Thymus (tissue), 14 donors: Measurements from ENCODE around the gene STEAP1B. TPM values are rescaled to one million over a fixed set of nuclear protein-coding genes. Genes with fewer than 3 reads are reported as not detected.
"Not testable (repeated sequence)": the region's sequence is repeated elsewhere in the genome, so short reads cannot be mapped to it uniquely, and the experiment has no call there.

Experiments
- DNase-seq, 9 donors: peaks; one replicate each; pipeline ENCODE4 v3.0.0-alpha.2; 2013; ENCODE audit warnings: low spot score in 9 of 9, low read depth in 6 of 9, missing footprints in 1 of 9
- H3K27ac ChIP-seq, 2 donors: one replicate each; pipeline ENCODE4 v1.5.1; 2013; ENCODE audit warnings: control low read depth in 1 of 2, low read depth in 1 of 2, low read length in 1 of 2, mild to moderate bottlenecking in 1 of 2, moderate library complexity in 1 of 2
- H3K27me3 ChIP-seq, 2 donors: one replicate each; pipeline ENCODE4 v1.5.1; 2013; ENCODE audit warnings: low read length in 1 of 2; ENCODE audit not compliant: control insufficient read depth in 2 of 2, insufficient read depth in 1 of 2
- H3K36me3 ChIP-seq, 2 donors: one replicate each; pipeline ENCODE4 v1.5.1; 2013; ENCODE audit warnings: low read length in 1 of 2, mild to moderate bottlenecking in 1 of 2, moderate library complexity in 1 of 2; ENCODE audit not compliant: control insufficient read depth in 2 of 2, insufficient read depth in 2 of 2
- H3K4me1 ChIP-seq, 2 donors: one replicate each; pipeline ENCODE4 v1.5.1; 2013; ENCODE audit warnings: low read length in 2 of 2; ENCODE audit not compliant: control insufficient read depth in 2 of 2, insufficient read depth in 2 of 2
- H3K4me3 ChIP-seq, 2 donors: one replicate each; pipeline ENCODE4 v1.5.1; 2013; ENCODE audit warnings: low read length in 2 of 2, control low read depth in 1 of 2, mild to moderate bottlenecking in 1 of 2
- H3K9me3 ChIP-seq, 2 donors: one replicate each; pipeline ENCODE4 v1.5.1; 2013; ENCODE audit warnings: low read length in 1 of 2, mild to moderate bottlenecking in 1 of 2; ENCODE audit not compliant: control insufficient read depth in 2 of 2, insufficient read depth in 1 of 2
- WGBS: extraction: QIAGEN DNeasy Blood & Tissue Kit; methylation state at CpG from one replicate; pipeline ENCODE4 v1.1.7; 2013; 5-methylcytosine and 5-hydroxymethylcytosine counted together
- long read RNA-seq, 10 donors: transcript quantifications; one replicate each; lab custom pipeline, GENCODE V29; 2026
- polyA plus RNA-seq: library from polyadenylated mRNA; stranded (reverse); fragments of 200-250 nt; gene quantifications from one replicate; pipeline ENCODE4 v1.2.3, GENCODE V29; 2013
- total RNA-seq: library from RNA; stranded (reverse); fragments of 120-200 nt; gene quantifications from one replicate; pipeline ENCODE4 v1.2.4, GENCODE V29; 2013
- donor health status: healthy.

Gene STEAP1B
- total RNA-seq (1.4 TPM), polyA plus RNA-seq (0.80 TPM)
- long read RNA-seq, donor 1 = 0 reads
- long read RNA-seq, donor 2 = 0 reads
- long read RNA-seq, donor 3 = 0 reads
- long read RNA-seq, donor 4 = 0 reads
- long read RNA-seq, donor 5 = 0 reads
- long read RNA-seq, donor 6 = 0 reads
- long read RNA-seq, donor 7, partial matches to known transcripts = 0 of 1 reads
- long read RNA-seq, donor 7, other reads (novel, unspliced or antisense) = 0 of 1 reads
- long read RNA-seq, donor 8 = 0 reads
- long read RNA-seq, donor 9 = 0 reads
- long read RNA-seq, donor 10 = 0 reads

DNA sequence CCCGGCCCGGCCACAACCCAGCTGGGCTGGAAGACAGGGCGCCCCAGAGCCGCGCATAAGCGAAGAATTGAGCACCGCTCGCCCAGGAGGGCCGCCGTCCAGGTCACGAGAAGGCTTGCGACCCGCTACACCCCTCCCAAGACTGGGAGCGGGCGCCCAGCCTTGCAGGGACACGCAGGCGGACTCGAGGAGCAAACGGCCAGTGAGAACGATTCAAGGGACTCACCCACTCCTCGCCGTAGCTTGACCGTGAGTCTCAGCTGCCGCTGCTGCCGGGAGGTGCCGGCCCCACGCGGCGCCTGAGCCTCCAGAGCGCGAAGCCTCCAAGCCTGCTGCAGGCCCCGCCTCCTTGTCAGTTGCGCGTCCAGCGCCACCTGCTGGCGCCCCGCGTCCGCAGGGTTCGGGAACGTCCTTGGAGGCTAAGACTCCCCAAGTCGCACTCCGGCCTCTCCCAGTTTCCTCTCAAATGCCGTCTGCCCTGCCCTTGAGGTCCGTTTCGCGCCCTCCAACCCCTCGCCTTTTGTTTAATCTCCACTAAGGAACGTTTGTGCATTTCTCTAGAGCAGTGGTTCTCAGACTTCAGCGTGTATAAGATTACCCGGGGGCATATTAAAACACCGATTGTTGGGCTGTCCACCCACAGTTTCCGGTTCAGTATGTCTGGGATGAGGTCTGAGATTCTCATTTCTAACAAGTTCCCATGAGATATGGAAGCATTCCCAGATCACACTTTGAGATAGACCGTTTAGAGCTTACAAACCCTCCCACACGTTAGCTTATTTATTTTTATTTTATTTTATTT, at the start of gene STEAP1B:
Gene STEAP1B (minus strand): TSS at position 301 of the 802 bp plus-strand sequence. CDS start 5,333 bp downstream, outside the sequence.
- H3K36me3 ChIP-seq, H3K9me3 ChIP-seq, H3K27ac ChIP-seq, H3K4me1 ChIP-seq, H3K27me3 ChIP-seq: not testable (repeated sequence)
- 11% methylated on average over 55 of the region's 55 CpGs for WGBS
- H3K4me3 ChIP-seq = peak within 1 kb of the TSS; percentile 39 to 50
- DNase-seq = peak; percentile 72 to 95 (median 85)

DNA sequence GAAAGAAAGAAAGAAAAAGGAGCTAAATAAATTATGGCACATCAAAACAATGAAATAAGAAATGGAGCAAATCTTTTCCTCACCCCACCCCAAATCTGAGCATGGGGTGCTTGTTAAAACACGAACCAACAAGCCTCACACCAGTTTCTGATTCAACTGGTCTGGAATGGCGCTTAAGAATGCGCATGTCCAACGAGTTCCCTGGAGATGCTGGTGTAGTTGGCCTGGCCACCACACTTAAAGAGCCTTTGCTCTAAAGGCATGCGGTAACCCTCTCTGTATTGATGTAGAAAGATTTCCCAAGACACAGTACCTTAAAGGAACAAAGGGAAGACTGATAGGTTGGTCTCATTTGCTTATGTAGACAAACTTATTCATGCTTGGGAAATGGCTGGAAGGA, 49.1 kb upstream of the STEAP1B start:
- DNase-seq = no peak
- Histone ChIP-seq H3K4me1 (peaks cover 0 to 9% of the 10 kb centered on the region in 2 donors), H3K36me3 (no peaks in the 10 kb centered on the region), H3K27ac (no peak overlapping the region), H3K27me3 (peaks cover 25 to 47% of the 10 kb centered on the region in 2 donors), H3K4me3 (no peak overlapping the region), H3K9me3 (peaks cover 0 to 3% of the 10 kb centered on the region in 2 donors)
- WGBS = 94% methylated on average over 5 of the region's 5 CpGs

DNA sequence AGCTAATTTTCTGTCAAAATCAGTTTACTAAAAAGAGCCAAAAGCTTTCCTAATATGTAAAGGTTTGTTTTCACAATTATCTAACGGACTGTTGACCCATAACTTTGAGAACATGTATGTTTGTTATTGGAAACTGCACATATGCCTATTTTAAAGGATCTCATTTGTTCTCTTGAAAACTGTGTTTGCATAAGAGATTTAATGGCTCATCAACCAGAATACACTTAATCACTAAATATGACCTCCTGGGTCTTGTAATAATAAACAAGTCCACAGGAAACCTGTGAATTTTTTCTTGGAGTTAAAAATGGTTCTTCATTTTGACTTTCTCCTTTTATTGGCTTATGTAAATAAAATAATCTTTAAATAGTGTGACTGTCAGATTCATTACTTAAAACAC, 48.3 kb upstream of the STEAP1B start:
- H3K36me3 ChIP-seq = no peaks in the 10 kb centered on the region
- H3K27me3 ChIP-seq = peaks cover 25 to 43% of the 10 kb centered on the region in 2 donors
- H3K4me3 ChIP-seq = no peak overlapping the region
- peaks cover 0 to 9% of the 10 kb centered on the region in 2 donors for H3K4me1 ChIP-seq
- peaks cover 0 to 3% of the 10 kb centered on the region in 2 donors for H3K9me3 ChIP-seq
- DNase-seq = no peak
- no peak overlapping the region for H3K27ac ChIP-seq
- 99% methylated on average over 1 of the region's 1 CpG for WGBS

DNA sequence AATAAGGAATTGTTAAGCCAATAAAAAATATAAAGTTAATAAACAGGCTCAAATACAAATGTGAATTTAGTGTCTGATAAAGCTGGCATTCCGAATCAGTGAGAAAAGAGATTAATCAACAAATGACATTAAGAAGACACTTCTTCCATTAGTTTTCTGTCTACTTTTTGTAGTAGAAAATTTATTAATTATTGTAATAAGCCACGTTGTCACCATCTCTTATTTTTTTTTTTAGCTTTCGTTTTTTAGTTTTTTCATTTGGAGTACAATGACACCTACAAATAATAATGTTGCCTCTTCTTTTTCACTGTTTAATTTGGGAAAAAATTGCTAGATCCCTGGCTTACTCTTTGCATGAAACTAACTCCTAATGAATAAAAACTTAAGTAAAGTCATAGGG, 46.8 kb upstream of the STEAP1B start:
- Histone ChIP-seq H3K27me3 (peaks cover 25 to 36% of the 10 kb centered on the region in 2 donors), H3K36me3 (no peaks in the 10 kb centered on the region), H3K9me3 (peaks cover 0 to 3% of the 10 kb centered on the region in 2 donors), H3K4me1 (peaks cover 0 to 9% of the 10 kb centered on the region in 2 donors), H3K4me3 (no peak overlapping the region), H3K27ac (no peak overlapping the region)
- WGBS = 91% methylated on average over 3 of the region's 3 CpGs
- no peak for DNase-seq

DNA sequence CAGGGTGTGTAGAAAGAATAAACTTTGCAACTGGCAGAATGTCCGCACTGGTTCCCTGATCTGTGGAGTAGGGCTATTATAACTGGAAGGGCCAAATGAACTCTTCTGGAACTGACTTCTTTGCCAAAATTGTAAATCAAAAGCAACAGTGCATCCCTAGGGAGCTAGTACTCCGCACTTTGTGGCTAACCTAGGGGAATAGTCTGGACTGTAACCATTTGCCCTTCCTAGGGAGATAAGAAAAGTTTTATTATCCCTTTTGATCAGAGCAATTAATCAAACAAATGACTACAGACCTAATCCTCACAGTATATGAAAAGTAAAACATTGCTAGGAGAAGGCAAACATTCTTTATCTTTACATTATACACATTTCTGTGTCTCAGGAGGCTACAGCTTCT, 45.5 kb upstream of the STEAP1B start:
- WGBS = 93% methylated on average over 2 of the region's 2 CpGs
- no peaks in the 10 kb centered on the region for H3K36me3 ChIP-seq
- no peak for DNase-seq
- H3K4me1 ChIP-seq = peaks cover 0 to 9% of the 10 kb centered on the region in 2 donors
- peaks cover 0 to 3% of the 10 kb centered on the region in 2 donors for H3K9me3 ChIP-seq
- peaks cover 14 to 25% of the 10 kb centered on the region in 2 donors for H3K27me3 ChIP-seq
- no peak overlapping the region for H3K4me3 ChIP-seq
- no peak overlapping the region for H3K27ac ChIP-seq

DNA sequence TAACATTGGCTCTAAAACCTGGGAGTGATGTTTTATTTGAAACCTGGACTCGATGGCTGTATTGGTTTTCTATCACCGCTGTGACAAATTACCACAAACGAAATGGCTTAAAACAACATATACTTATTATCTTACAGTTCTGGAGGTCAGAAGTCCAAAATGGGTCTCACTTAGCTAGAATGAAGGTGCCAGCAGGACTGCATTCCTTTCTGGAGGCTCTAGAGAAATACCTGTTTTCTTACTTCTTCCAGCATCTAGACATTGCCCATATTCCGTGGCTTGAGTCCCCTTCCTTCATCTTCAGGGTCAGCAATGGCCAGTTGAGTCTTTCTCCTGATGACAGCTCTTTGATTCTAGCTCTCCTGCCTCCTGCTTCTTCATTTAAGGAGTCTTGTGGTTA, 44.3 kb upstream of the STEAP1B start:
- Histone ChIP-seq H3K27me3 (peaks cover 3 to 12% of the 10 kb centered on the region in 2 donors), H3K36me3 (no peaks in the 10 kb centered on the region), H3K4me3 (no peak overlapping the region), H3K9me3 (no peaks in the 10 kb centered on the region), H3K27ac (no peak overlapping the region), H3K4me1 (no peaks in the 10 kb centered on the region)
- WGBS = 98% methylated on average over 4 of the region's 4 CpGs
- DNase-seq = no peak

DNA sequence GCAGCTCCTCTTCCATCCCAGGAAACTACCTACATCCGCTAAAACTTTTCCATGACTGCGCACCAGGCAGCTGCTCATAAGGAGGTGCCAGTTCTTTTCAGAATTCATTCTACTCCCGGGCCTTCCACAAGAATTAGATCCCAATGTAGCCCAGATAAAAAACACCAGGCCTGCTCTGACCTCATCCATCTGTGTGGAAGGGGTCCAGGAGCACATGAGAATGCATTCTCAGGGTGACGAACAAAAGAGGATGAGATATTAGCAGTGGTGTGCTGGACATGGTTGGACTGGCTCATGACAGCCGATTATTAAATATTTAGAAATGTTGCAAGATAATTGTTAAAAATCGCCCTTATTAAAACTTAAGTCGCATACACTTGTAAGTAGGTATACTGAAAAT, 43.2 kb upstream of the STEAP1B start:
- Histone ChIP-seq H3K27me3 (peaks cover 0 to 4% of the 10 kb centered on the region in 2 donors), H3K9me3 (no peaks in the 10 kb centered on the region), H3K4me1 (no peaks in the 10 kb centered on the region), H3K27ac (no peak overlapping the region), H3K4me3 (no peak overlapping the region), H3K36me3 (no peaks in the 10 kb centered on the region)
- no peak for DNase-seq
- WGBS = 97% methylated on average over 7 of the region's 7 CpGs

DNA sequence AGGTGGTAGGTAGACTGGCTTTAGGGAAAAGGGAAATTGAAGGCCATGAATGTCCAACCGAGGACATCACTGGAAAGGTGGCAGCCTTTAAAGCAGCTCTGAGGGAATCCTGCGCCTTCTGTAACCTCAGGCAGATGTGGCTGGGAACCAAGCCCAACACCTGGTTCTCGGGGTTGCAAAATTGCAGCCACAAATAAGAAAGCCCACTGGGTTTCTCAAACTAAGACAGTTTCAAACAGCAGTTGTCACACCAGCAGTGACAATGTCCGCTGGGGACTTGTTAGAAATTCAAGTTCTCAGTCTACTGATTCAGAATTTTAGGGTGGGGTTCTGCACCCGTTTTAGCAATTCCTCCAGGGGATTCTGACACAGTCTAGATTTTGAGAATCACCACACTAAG, 42.7 kb upstream of the STEAP1B start:
- Histone ChIP-seq H3K4me3 (no peak overlapping the region), H3K9me3 (no peaks in the 10 kb centered on the region), H3K27me3 (peaks cover 0 to 4% of the 10 kb centered on the region in 2 donors), H3K27ac (no peak overlapping the region), H3K36me3 (no peaks in the 10 kb centered on the region), H3K4me1 (no peaks in the 10 kb centered on the region)
- WGBS = 90% methylated on average over 5 of the region's 5 CpGs
- no peak for DNase-seq

DNA sequence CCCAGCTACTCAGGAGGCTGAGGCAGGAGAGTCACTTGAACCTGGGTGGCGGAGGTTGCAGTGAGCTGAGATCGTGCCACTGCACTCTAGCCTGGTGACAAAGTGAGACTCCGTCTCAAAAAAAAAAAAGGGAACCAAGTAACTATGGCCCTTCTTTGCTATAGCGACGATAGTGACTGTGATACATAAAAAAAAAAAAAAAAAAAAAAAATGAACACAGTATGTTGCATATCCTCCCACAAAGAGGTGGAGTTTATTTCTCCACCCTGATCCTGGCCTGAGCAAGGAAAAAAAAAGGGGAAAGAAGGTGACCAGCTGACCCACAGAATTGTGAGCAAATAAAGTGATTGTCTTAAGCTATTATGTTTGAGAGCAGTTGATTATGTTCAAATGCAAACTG, 42.3 kb upstream of the STEAP1B start:
- Histone ChIP-seq H3K27me3 (peaks cover 0 to 2% of the 10 kb centered on the region in 2 donors), H3K27ac (no peak overlapping the region), H3K36me3 (no peaks in the 10 kb centered on the region), H3K4me1 (no peaks in the 10 kb centered on the region), H3K4me3 (no peak overlapping the region), H3K9me3 (no peaks in the 10 kb centered on the region)
- DNase-seq = no peak
- 85% methylated on average over 5 of the region's 5 CpGs for WGBS
